NCI-H82 treated with DMSO at 0.1 percent for 48 hours (cell line): ENCODE measurements around the gene CR1L.
"Not testable (repeated sequence)": the region's sequence is repeated elsewhere in the genome, so short reads cannot be mapped to it uniquely, and the experiment has no call there.

Experiments
- DNase-seq: peaks from one replicate; lab custom pipeline; 2025; ENCODE audit not compliant: unreplicated experiment; lab: John Stamatoyannopoulos, UW

The CR1L gene

DNA sequence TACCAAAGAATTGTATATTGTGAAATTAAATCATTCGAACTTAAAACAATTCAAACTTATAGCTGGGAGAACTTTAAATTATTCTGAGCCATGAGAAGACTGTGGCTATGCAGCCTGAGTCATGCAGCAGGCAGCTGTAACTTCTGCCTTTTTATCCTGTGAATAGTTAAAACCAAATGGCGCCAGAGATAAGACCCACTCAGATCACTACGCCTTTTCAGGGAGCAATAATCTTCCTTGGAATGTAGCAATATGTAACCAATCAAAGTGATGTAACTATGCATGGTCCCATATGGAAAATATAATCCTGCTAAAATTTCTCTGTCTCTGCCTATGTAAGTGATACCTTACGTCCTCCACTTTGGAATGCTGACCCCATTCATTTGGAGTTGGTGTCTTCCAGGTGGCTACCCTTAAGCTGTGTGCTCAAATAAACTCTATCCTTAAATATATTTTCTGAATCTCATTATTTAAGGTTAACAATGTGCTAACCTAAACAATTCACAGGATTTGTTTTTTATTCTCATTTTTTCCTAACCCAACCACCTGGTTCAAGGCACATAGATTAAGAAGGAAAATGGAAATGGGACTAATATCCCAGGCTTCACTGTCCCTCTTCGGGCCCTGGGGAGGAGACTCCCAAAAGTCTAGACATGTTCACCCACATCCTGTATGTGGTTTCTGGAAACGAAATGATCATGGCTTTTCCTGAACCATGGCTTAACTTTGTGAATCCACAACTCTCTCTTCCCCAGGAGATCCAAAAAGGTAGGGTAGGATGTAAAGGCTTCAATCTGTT is 35.9 kb downstream of the CR1L start:
- DNase-seq: not testable (repeated sequence)

DNA sequence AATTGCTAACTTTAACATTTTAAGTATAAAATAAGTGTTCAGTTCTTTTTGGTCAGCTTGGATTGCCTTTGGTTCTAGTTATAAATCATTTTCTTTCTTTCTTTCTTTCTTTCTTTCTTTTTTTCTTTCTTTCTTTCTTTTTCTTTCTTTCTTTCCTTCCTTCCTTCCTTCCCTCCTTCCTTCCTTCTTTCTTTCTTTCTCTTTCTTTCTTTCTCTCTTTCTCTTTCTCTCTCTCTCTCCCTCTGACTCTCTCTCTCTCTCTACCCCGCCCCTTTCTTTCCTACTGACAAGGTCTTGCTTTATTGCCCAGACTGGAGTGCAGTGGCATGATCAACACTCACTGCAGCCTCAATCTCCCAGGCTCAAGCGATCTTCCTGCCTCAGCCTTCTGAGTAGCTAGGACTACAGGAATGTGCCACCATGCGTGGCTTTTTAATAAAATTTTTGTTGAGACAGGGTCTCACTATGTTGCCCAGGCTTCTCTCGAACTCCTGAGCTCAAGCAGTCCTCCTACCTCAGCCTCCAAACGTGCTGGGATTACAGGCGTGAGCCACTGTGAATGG is 38.0 kb downstream of the CR1L start:
- DNase-seq: not testable (repeated sequence)

DNA sequence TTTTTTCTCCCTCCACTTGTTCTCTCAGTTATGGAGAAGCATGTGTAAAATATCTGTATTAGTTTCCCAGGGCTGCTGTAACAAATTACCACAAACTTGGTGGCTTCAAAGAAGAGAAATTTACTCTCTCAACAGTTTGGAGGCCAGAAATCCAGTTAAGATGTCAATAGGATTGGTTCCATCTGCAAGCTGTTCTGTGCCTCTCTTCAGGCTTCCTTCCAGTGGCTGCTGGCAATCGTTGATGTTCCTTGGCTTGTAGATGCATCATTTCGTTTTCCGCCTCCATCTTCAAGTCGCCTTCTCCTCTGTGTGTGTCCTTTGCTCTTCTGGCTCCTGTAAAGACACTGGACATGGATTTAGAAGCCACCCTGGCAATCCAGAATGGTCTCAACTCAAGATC is 45.6 kb downstream of the CR1L start:
- DNase-seq: not testable (repeated sequence)

DNA sequence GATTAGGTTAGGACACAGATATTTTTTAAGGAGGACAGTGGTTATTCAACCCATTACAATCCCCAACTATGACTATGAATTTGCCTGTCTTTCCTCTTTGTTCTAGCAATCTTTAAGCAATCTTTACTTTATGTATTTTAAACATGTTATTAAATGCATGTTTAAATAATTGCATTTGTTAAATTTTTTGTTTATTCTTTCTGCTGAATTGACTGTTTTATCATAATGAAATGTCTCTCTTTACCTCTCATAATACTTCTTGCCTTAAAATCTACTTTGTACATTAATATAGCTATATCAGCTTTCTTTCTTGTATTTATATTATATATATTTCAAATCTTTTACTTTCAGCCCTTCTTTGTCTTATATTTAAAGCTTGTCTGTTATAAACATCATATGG is 46.1 kb downstream of the CR1L start:
- no peak for DNase-seq

DNA sequence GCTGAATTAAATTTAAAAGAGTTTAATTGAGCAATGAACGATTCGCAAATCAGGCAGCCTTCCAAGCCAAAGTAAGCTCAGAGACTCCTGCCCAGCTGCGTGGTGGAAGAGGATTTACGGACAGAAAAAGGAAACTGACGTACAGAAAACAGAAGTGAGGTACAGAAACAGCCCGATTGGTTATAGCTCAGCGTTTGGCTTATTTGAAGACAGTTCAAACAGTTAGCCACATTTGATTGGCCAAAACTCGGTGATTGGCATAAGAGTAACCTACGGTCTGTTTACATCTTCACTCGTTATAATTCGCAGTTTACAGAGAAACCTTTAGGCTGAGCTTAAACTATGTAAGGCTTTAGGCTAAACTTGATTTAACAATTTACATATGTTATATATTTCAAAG is 46.9 kb downstream of the CR1L start:
- DNase-seq: no peak

DNA sequence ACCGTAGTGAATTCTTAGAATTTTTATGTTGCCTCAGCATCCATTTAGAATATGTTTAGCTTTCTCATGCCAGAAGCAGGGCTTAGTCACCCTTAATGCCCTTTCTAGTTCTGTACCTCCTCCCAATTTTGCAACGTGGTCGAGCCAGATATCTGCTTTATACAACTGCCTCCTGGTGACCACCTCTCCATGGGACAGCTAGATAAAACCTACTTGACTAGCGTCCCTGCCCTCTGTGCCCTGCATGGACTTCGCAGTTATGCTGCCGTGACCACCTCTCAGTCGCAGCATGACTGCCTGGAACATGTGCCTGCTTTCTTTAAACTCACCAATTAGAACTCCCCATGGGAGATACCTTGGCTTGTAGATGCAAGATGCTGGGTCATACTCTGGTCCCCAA is 47.4 kb downstream of the CR1L start:
- not testable (repeated sequence) for DNase-seq

DNA sequence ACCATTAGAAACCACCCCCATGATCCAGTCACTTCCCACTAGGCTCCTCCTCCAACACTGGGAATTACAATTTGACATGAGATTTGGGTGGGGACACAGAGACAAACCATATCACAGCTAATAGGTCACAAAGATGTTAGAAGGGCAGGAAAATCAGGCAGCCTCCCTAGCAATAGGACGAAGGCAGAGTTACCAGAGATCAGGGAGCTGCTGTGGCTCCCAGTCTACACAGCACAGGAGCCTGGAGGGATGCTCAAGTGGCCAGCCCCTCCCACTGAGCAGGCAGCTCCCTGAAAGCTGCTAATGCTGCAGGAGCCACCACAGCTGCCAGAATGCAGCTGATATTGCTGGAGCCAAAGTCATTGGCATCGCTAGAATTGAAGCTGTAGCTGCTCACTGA is 51.0 kb downstream of the CR1L start:
- no peak for DNase-seq

DNA sequence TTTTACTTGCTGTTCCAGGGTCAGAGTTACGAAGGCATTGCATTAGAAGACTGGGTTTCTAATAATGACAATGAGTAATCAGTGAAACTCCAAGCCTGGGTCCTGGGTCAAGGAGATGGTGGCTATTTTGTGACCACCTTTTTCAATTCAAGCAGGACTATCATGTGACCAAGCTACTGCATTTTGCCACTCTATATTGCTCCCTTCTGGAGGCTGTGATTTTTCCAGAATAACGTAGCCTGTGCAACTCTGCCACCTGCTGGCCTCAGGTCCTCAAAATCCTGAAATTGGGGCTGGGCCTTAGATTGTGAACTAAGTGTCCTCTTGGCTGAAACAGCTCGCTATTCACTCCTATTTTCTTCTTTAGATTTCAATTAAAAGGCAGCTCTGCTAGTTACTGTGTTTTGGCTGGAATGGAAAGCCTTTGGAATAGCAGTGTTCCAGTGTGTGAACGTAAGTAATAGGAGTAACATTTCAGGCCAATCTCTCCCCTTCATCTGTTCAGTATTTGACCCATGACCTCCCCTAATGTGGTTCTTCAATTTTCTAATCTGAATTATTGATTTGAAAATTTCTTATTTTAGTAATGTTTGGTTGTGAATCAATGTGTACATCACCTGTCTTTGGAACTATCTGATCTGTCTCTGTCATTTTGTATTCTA is 54.0 kb downstream of the CR1L start:
- peak; percentile 30 for DNase-seq

DNA sequence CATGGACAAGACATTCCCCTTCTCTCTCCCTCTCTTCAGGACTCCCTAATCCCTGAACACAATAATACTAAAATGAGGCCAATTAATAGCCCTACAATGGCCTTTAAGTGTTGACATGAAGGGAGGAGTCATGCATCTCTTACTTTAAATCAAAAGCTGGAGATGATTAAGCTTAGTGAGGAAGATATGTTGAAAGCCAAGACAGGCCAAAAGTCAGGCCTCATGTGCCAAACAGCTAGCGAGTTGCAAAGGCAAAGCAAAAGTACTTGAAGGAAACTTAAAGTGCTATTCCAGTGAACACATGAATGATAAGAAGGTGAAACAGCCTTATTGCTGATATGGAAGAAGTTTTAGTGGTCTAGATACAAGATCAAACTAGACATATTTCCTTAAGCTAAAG is 57.4 kb downstream of the CR1L start:
- DNase-seq: peak; percentile 8

DNA sequence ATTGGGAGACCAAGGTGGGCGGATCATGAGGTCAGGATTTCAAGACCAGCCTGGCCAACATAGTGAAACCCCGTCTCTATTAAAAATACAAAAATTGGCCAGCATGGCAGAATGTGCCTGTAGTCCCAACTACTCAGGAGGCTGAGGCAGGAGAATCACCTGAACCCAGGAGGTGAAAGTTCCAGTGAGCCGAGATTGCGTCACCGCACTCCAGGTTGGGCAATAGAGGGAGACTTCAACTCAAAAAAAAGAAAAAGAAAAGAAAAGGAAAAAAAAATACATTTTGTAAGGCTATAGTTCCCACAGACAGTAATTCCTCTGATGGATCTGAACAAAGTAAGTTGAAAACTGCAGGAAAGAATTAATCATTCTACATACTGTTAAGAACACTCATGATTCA is 58.8 kb downstream of the CR1L start:
- no peak for DNase-seq

DNA sequence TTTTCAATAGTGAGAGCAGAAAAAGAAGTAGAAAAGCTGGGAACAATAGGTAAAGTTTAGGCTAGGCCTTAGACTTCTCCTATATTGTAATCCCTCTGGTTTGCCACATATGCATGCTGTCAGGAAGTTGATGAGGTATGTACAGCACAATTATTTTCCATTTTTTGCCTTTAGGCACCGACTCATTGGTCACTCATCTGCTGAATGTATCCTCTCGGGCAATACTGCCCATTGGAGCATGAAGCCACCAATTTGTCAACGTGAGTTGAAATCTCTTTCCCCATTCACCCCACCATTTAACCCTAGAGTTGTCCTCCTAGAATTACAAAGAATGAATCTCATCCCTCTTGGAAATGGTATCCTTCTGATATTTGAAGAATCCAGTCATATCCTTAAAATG is 63.1 kb downstream of the CR1L start:
- not testable (repeated sequence) for DNase-seq

DNA sequence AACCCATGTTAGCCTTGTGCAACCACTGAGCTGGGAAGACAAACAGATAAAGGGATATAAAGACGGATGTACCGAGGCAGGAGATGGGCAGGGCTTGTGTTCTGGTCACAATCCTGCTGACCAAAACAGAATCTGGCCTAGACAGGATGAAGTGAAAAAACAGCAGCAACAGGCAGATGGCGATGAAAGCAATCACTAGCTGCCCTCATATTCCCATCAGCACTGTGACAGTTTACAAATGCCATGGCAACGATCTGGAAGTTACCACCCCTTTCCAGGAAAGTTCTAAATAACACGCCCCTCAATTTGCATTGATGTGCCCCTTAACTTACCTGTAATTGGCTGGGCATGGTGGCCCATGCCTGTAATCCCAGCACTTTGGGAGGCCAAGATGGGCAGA is 66.4 kb downstream of the CR1L start:
- DNase-seq: peak; percentile 23

DNA sequence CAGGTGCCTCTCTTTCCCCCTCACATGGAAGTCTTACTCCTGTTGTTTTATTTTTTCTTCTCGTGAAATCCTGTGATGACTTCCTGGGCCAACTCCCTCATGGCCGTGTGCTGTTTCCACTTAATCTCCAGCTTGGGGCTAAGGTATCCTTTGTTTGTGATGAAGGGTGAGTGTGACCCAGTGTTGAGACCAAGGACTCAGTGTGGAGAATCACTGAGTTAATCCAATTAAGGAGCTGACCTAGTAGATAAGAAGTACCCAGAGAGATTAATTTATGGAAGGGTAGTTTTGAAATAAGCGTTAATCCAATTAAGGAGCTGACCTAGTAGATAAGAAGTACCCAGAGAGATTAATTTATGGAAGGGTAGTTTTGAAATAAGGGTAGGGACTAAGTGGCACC is 67.8 kb downstream of the CR1L start:
- peak; percentile 91 for DNase-seq

DNA sequence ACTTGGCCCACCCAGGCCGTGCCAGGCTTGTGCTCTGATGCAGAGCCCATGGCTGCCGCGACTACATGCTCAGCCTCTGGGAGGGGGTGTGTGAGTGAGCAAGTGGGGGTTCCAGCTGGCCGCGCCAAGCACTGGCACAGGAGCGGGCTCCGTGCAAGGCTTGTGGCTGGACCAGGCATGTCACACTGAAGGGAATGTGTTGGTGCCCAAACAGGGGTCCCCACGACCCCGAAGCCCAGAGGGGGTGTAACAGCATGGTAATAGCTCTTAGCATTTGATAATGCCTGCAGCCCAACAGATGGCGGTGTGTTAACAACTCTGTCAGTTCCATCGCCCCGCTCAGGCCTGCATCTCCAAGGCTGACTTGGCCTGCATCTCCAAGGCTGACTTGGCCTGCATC is 68.6 kb downstream of the CR1L start:
- no peak for DNase-seq

DNA sequence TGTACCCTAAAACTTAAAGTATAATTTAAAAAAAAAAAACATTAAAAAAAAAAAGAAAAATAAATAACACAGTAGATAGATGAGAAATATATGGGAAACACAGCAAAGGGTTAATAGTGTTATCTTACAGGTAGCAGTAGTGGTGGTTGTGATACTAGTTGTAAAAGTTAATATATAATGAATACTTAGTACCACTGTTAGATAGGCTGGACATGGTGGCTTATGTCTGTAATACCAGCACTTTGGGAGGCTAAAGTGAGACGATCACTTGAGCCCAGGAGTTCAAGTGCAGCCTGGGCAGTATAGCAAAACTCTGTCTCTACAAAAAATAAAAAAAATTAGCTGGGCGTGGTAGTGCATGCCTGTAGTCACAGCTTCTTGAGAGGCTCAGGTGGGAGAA is 74.3 kb downstream of the CR1L start:
- DNase-seq: no peak

DNA sequence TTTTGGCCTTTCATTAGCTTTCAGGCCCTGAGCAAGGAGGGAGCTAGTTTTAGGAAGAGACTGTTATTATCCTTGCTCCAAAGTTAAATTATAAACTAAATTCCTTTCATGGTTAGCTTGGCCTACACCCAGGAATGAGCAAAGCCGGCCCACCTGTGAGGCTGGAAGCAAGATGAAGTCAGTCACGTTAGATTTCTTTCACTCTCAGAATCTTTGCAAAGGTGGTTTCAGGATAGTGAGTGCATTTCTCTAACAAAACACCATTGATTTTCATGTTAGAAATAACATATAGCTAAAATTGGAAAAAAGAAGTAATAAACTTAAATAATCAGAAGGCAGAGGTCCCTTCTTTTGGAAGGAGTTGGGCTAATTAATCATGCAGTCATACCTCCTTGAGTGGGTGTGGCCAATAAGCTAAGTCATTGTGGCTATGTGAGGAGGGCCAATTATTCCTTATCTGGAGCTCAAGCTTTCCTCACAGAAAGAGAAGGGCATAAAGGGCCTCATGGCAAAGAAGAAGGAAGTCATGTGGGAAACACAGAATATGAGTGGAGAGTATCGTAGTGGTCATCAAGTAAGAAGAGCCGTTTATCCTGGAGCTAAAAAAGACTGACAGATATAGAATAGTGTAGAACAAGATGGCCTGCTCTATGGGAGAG is 83.4 kb downstream of the CR1L start:
- not testable (repeated sequence) for DNase-seq

DNA sequence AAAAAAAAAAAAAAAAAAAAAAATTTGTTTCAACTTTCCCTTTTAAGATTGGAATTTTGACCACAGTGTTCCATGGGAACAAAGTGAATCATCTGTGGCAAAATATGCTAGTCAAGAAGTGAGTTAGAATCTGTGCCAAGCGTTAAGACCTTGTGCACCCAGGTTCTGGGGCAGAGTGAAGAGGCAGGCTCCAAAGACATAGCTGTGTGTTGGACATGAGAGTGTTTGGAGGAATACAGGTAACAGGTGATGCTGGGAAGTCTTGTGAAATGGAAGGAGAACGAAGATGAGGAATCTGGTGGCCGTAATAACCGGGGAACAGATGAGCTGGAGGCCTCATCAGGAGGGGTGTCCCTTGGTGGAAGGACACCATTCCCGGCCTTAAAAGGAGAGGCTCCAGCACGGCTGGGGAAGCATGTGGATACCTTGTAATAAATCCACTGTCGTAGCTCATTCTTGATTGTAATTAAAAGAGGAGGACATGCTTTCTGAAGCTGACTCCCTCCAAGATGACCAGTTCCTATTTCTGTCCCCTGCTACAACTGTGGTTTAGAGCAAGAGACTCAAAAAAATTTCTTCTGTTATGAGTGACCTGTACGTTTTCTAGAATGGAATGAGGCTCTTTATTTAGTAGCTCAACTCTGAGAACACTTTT is 92.7 kb downstream of the CR1L start:
- not testable (repeated sequence) for DNase-seq

DNA sequence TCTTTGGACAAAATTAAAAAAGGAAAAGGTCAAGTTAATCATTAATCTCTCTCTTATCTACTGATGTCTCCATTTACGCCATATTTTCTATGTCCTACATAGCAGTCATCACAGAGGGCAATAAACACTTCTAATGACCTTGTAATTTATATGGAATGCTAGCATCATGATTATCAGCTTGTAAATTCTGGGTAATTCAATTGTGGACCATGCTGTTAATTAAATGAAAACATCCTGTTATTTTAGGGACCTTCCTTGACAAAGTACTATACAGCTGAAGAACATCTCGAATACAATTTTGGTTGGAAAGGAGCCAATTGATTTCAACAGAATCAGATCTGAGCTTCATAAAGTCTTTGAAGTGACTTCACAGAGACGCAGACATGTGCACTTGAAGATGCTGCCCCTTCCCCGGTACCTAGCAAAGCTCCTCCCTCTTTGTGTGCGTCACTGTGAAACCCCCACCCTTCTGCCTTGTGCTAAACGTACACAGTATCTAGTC is 93.3 kb downstream of the CR1L start:
- DNase-seq: not testable (repeated sequence)

DNA sequence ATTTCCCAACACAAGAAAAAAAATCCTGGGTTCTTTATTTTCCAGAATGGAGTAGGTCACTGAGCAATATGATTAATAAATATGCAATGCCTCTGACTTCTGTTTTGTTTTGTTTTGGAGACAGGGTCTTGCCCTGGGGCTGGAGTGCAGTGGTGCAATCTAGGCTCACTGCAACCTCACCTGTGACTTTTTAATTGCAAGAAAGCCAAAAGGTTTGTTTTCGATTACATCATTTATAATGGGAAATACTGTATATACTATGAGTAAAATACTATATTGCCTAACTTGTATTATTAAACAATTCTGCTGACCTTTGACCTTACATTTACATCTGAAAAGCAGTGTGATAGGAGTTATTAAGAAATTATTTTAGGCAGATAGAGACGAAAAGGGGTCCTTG is 95.3 kb downstream of the CR1L start:
- no peak for DNase-seq

DNA sequence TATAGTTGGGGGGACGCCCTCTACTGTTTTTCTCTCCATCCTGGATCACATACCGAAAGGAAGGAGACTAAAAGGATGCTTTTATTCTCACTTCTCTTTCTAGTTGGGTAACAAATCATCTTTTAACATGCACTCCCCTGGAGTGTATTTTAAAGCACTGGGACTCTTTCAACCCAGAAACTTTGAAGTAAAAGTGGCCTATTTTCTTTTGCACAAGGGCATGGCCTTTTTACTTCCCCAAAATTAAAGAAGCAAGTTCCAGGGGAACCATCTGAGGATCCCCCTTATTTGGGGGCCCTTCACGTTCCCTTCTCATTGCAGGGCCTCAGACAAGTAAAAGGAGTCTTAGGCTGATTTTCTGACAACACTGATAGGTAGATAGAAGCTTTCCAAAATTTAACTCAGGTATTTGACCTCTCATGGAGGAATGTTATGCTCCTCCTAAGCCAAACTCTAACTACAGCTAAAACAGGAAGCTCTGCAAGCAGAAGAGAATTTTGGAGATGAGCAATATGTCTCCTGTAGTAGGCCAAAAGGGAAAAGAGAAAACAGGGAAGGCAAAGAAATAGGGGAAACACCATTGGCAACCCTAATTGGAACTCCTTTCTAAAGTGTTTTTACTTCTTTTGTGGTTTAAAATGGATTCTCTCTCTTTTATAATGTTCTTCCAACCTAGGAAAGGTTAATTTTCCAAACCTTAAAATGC is 98.1 kb downstream of the CR1L start:
- no peak for DNase-seq
